ENCODE data around the gene PCSK5. TPM values are rescaled to one million over a fixed set of nuclear protein-coding genes. Genes with fewer than 3 reads are reported as not detected.
"Not testable (repeated sequence)": the region's sequence is repeated elsewhere in the genome, so short reads cannot be mapped to it uniquely, and the experiment has no call there.

Gene PCSK5
- total RNA-seq, 2 donors from 2014 or later: 2.4 to 32.2 TPM

DNA sequence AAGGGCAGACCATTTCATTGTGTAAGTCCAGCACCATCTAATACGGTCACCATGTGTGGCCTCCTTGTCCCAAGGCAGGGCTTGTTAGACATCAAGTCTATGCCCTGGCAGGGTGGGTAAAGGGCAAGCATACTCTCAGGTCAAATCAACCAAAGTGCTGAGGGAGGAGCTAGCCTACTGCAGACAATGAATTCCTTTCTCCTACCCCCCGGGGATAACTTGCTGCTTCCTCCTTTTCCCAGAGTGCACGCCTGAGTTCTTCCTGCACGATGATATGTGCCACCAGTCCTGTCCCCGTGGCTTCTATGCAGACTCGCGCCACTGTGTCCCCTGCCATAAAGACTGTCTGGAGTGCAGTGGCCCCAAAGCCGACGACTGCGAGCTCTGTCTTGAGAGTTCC is 432.3 kb downstream of the PCSK5 start:
- intact Hi-C loops (cut with DNase I): loop anchor here (10.0 kb wide), 1 partner anchor 1138 kb away; no protein-coding TSS in a partner anchor
- no peaks in the 10 kb centered on the region for H3K9me3 ChIP-seq
- WGBS: 53% methylated on average over 10 of the region's 10 CpGs
- TF ChIP-seq, protein P1, sequence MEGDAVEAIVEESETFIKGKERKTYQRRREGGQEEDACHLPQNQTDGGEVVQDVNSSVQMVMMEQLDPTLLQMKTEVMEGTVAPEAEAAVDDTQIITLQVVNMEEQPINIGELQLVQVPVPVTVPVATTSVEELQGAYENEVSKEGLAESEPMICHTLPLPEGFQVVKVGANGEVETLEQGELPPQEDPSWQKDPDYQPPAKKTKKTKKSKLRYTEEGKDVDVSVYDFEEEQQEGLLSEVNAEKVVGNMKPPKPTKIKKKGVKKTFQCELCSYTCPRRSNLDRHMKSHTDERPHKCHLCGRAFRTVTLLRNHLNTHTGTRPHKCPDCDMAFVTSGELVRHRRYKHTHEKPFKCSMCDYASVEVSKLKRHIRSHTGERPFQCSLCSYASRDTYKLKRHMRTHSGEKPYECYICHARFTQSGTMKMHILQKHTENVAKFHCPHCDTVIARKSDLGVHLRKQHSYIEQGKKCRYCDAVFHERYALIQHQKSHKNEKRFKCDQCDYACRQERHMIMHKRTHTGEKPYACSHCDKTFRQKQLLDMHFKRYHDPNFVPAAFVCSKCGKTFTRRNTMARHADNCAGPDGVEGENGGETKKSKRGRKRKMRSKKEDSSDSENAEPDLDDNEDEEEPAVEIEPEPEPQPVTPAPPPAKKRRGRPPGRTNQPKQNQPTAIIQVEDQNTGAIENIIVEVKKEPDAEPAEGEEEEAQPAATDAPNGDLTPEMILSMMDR (IDR thresholded peaks at IDR 0.05): no peak
- no peak for TF ChIP-seq POLR2A (IDR thresholded peaks at IDR 0.05)
- H3K36me3 ChIP-seq: no peaks in the 10 kb centered on the region
- H3K27me3 ChIP-seq (replicated peaks; ENCODE audit: insufficient read depth): no peaks in the 10 kb centered on the region
- H3K4me3 ChIP-seq: no peak overlapping the region
- H3K4me1 ChIP-seq (replicated peaks): no peaks in the 10 kb centered on the region
- no peak for DNase-seq (ENCODE audit: low spot score)
- no peak overlapping the region for H3K27ac ChIP-seq

- Histone ChIP-seq H3K36me3 (no peaks in the 10 kb centered on the region), H3K4me1 (replicated peaks) (no peaks in the 10 kb centered on the region), H3K4me3 (no peak overlapping the region), H3K9me3 (no peaks in the 10 kb centered on the region), H3K27me3 (replicated peaks; ENCODE audit: insufficient read depth) (no peaks in the 10 kb centered on the region), H3K27ac (no peak overlapping the region)
- WGBS: 47% methylated on average over 2 of the region's 2 CpGs
- TF ChIP-seq, protein P1 (IDR thresholded peaks at IDR 0.05): no peak
- TF ChIP-seq POLR2AphosphoS5 (IDR thresholded peaks at IDR 0.05) (no peak), POLR2A (IDR thresholded peaks at IDR 0.05) (no peak)
- no peak for DNase-seq (ENCODE audit: low spot score)
- intact Hi-C loops (cut with DNase I): loop anchor here (10.0 kb wide), 1 partner anchor 1139 kb away; no protein-coding TSS in a partner anchor
These were observed 433.0 kb downstream of the PCSK5 start for GRCh38 chr9:76323490-76323889.

- not testable (repeated sequence) for H3K4me1 ChIP-seq (replicated peaks); H3K27ac ChIP-seq; H3K36me3 ChIP-seq; DNase-seq (ENCODE audit: low spot score); H3K4me3 ChIP-seq; H3K9me3 ChIP-seq; H3K27me3 ChIP-seq (replicated peaks; ENCODE audit: insufficient read depth)
- intact Hi-C loops (cut with DNase I): loop anchor here (10.0 kb wide), 1 partner anchor 1139 kb away; no protein-coding TSS in a partner anchor
- WGBS: 96% methylated on average over 7 of the region's 7 CpGs
These were observed 433.6 kb downstream of the PCSK5 start for GRCh38 chr9:76324030-76324429.

DNA sequence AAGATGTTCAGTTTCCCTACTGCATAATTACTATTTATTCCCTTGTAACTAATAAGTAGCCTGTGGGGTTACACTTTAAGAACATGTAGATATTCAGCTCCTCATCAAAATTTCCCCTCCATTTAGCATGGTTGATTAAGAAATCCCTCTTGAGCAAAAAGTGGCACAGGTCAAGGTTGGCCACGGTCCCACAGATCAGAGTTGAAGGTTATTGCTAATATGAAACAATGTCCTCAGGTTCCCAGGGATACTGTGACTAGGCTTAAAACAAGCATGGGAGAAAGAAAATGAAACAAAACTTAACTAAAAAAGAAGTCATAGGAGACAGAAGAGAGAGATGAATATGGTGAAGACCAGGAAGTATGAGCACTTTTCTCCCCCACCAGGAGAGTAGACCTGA is 439.6 kb downstream of the PCSK5 start:
- TF ChIP-seq POLR2AphosphoS5 (IDR thresholded peaks at IDR 0.05) (no peak), POLR2A (IDR thresholded peaks at IDR 0.05) (no peak)
- TF ChIP-seq, protein P1 (IDR thresholded peaks at IDR 0.05): no peak
- WGBS: 88% methylated on average over 1 of the region's 1 CpG
- H3K4me1 ChIP-seq (replicated peaks): no peaks in the 10 kb centered on the region
- no peak overlapping the region for H3K27ac ChIP-seq
- no peaks in the 10 kb centered on the region for H3K27me3 ChIP-seq (replicated peaks; ENCODE audit: insufficient read depth)
- intact Hi-C loops (cut with DNase I): no loop called here
- no peaks in the 10 kb centered on the region for H3K9me3 ChIP-seq
- no peaks in the 10 kb centered on the region for H3K36me3 ChIP-seq
- no peak for DNase-seq (ENCODE audit: low spot score)
- no peak overlapping the region for H3K4me3 ChIP-seq

- 50% methylated on average over 3 of the region's 3 CpGs for WGBS
- H3K27me3 ChIP-seq (replicated peaks; ENCODE audit: insufficient read depth): no peaks in the 10 kb centered on the region
- no peak overlapping the region for H3K27ac ChIP-seq
- DNase-seq (ENCODE audit: low spot score): no peak
- TF ChIP-seq POLR2AphosphoS5 (IDR thresholded peaks at IDR 0.05) (no peak), POLR2A (IDR thresholded peaks at IDR 0.05) (no peak)
- TF ChIP-seq, protein P1 (IDR thresholded peaks at IDR 0.05): no peak
- H3K36me3 ChIP-seq: no peaks in the 10 kb centered on the region
- H3K4me1 ChIP-seq (replicated peaks): no peaks in the 10 kb centered on the region
- H3K9me3 ChIP-seq: no peaks in the 10 kb centered on the region
- H3K4me3 ChIP-seq: no peak overlapping the region
- intact Hi-C loops (cut with DNase I): no loop called here
These were observed 442.9 kb downstream of the PCSK5 start for GRCh38 chr9:76333388-76333787.

Data from prostate gland (tissue), 2 donors.